SK-N-SH (cell line): ENCODE data around the gene POLD2. TPM values are rescaled to one million over a fixed set of nuclear protein-coding genes. Genes with fewer than 3 reads are reported as not detected.

Experiments used
- CTCF ChIA-PET: fragments of 300-600, 350-600 bp; formaldehyde crosslinking; extraction: SDS; loops from one replicate; lab custom pipeline; 2021; lab: Yijun Ruan, JAX
- POLR2A ChIA-PET: fragments of 350-600 bp; sonication (Branson Sonifier 250); formaldehyde crosslinking; extraction: SDS; loops from one replicate; lab custom pipeline; 2020; ENCODE audit warnings: antibody characterized with exemption, inconsistent platforms; lab: Yijun Ruan, JAX
- DNase-seq: peaks from one replicate; pipeline ENCODE4 v3.0.0; 2012
- H2AFZ ChIP-seq: fragments of 200-600 bp; sonication (generic); 2 replicates; pipeline ENCODE4 v1.8.1; 2016; ENCODE audit warnings: antibody characterized with exemption, mild to moderate bottlenecking, low read depth
- H3F3A ChIP-seq: fragments of 200-600 bp; sonication (generic); replicated peaks from 2 replicates; pipeline ENCODE3; 2016; ENCODE audit warnings: antibody characterized with exemption, mild to moderate bottlenecking; ENCODE audit not compliant: insufficient read depth
- H3K27ac ChIP-seq, 2 experiments: fragments of 200-500 bp in 1 of 2; fragments of 200-600 bp in 1 of 2; sonication (Bioruptor generic) in 1 of 2; sonication (generic), shearing (Covaris generic) in 1 of 2; 2 replicates each; pipeline versions ENCODE4 v1.5.1 to v1.6.1; 2014 to 2016; ENCODE audit warnings: low read depth in 2 of 2, inconsistent platforms in 1 of 2, low read length in 1 of 2, mild to moderate bottlenecking in 1 of 2, mixed read lengths in 1 of 2
- H3K27me3 ChIP-seq: fragments of 200-600 bp; sonication (generic), shearing (Covaris generic); 2 replicates; pipeline ENCODE4 v1.6.1; 2016; ENCODE audit warnings: mixed run types; ENCODE audit not compliant: insufficient read depth
- H3K36me3 ChIP-seq, 2 experiments: fragments of 200-500 bp in 1 of 2; fragments of 200-600 bp in 1 of 2; sonication (Bioruptor generic) in 1 of 2; sonication (generic) in 1 of 2; replicated peaks in 1 of 2; 2 replicates each; pipeline versions ENCODE3 to v1.5.1; 2014 to 2016; ENCODE audit warnings: low read length in 1 of 2, mild to moderate bottlenecking in 1 of 2; ENCODE audit not compliant: insufficient read depth in 2 of 2, control insufficient read depth in 1 of 2
- H3K4me1 ChIP-seq, 2 experiments: fragments of 200-500 bp in 1 of 2; fragments of 200-600 bp in 1 of 2; sonication (Bioruptor generic) in 1 of 2; sonication (generic), shearing (Covaris generic) in 1 of 2; 2 replicates each; pipeline versions ENCODE4 v1.5.1 to v1.6.1; 2014 to 2016; ENCODE audit warnings: low read depth in 1 of 2, low read length in 1 of 2, mixed run types in 1 of 2; ENCODE audit not compliant: insufficient read depth in 2 of 2, control insufficient read depth in 1 of 2
- H3K4me2 ChIP-seq: fragments of 200-600 bp; sonication (generic), shearing (Covaris generic); 2 replicates; pipeline ENCODE4 v1.6.1; 2017; ENCODE audit warnings: mixed run types
- H3K4me3 ChIP-seq, 2 experiments: fragments of 200-500 bp in 1 of 2; fragments of 200-600 bp in 1 of 2; sonication (Bioruptor generic) in 1 of 2; sonication (generic), shearing (Covaris generic) in 1 of 2; 2 replicates each; pipeline versions ENCODE4 v1.5.1 to v1.8.1; 2014 to 2016; ENCODE audit warnings: low read depth in 2 of 2, inconsistent platforms in 1 of 2, low read length in 1 of 2, mild to moderate bottlenecking in 1 of 2, mixed read lengths in 1 of 2, moderate library complexity in 1 of 2
- H3K79me2 ChIP-seq: fragments of 200-600 bp; sonication (generic); 2 replicates; pipeline ENCODE4 v1.8.1; 2017; ENCODE audit warnings: mild to moderate bottlenecking; ENCODE audit not compliant: insufficient read depth
- H3K9ac ChIP-seq: fragments of 200-600 bp; sonication (generic); 2 replicates; pipeline ENCODE4 v1.6.1; 2017; ENCODE audit warnings: mixed run types
- H3K9me2 ChIP-seq: fragments of 200-600 bp; sonication (generic); 2 replicates; pipeline ENCODE4 v1.6.1; 2017; ENCODE audit warnings: mixed run types
- H3K9me3 ChIP-seq: fragments of 200-600 bp; sonication (generic); 2 replicates; pipeline ENCODE4 v1.6.1; 2017; ENCODE audit warnings: mixed run types, mild to moderate bottlenecking, moderate library complexity
- H4K20me1 ChIP-seq: fragments of 200-600 bp; sonication (generic); 2 replicates; pipeline ENCODE4 v1.6.1; 2017; ENCODE audit warnings: mild to moderate bottlenecking, mixed run types; ENCODE audit not compliant: insufficient read depth
- ELF1 ChIP-seq: IDR thresholded peaks from 2 replicates; pipeline ENCODE4 v1.4.0; 2012
- EZH2phosphoT487 ChIP-seq: fragments of 200-600 bp; sonication (generic); IDR thresholded peaks from 2 replicates; pipeline ENCODE4 v1.6.1; 2017; ENCODE audit warnings: low read depth, mixed run types, mild to moderate bottlenecking, antibody characterized with exemption, moderate library complexity, borderline replicate concordance
- GABPA ChIP-seq: IDR thresholded peaks from 2 replicates; pipeline ENCODE4 v1.4.0; 2012; ENCODE audit warnings: low read depth, mild to moderate bottlenecking
- GATA2 ChIP-seq: sonication (generic); formaldehyde crosslinking; IDR thresholded peaks from 2 replicates; pipeline ENCODE4 v1.5.0; 2020; ENCODE audit warnings: mild to moderate bottlenecking, missing genetic modification reagents
- JUND ChIP-seq: IDR thresholded peaks from 2 replicates; pipeline ENCODE4 v1.4.0; 2012
- NFIC ChIP-seq: IDR thresholded peaks from 2 replicates; pipeline ENCODE4 v1.4.0; 2012; ENCODE audit warnings: borderline replicate concordance
- POLR2AphosphoS5 ChIP-seq: IDR thresholded peaks from 2 replicates; pipeline ENCODE4 v1.6.1; 2012; ENCODE audit warnings: low read depth, low read length
- RAD21 ChIP-seq: IDR thresholded peaks from 2 replicates; pipeline ENCODE4 v1.6.1; 2012; ENCODE audit warnings: mild to moderate bottlenecking, low read length
- TCF12 ChIP-seq: IDR thresholded peaks from 2 replicates; pipeline ENCODE4 v1.4.0; 2012
- WGBS: methylation state at CpG from one replicate; pipeline ENCODE4 v1.1.6; 2017; ENCODE audit warnings: low lambda C conversion rate; 5-methylcytosine and 5-hydroxymethylcytosine counted together
- polyA plus RNA-seq, 3 experiments: library from polyadenylated mRNA; depleted of rRNA; stranded (reverse); fragments of >200 nt; gene quantifications; 2 replicates each; pipeline ENCODE4 v1.2.3, GENCODE V29; 2012
- TF ChIP-seq, protein P1 (sequence below): IDR thresholded peaks from 2 replicates; pipeline ENCODE4 v1.4.0; 2012; ENCODE audit warnings: low read depth
- TF ChIP-seq, protein P2 (sequence below): IDR thresholded peaks from 2 replicates; pipeline ENCODE4 v1.6.1; 2012; ENCODE audit warnings: mild to moderate bottlenecking, low read depth, low read length, moderate library complexity
- TF ChIP-seq, protein P3 (sequence below): IDR thresholded peaks from 2 replicates; pipeline ENCODE4 v1.4.0; 2012; ENCODE audit warnings: low read depth, borderline replicate concordance
- TF ChIP-seq, protein P4 (sequence below): fragments of 150-350 bp; IDR thresholded peaks from 2 replicates; pipeline ENCODE4 v1.6.1; 2016; ENCODE audit warnings: mild to moderate bottlenecking, low read depth, low read length
- TF ChIP-seq, protein P5 (sequence below): fragments of 200-600 bp; sonication (generic); IDR thresholded peaks from 2 replicates; pipeline ENCODE4 v1.6.1; 2017; ENCODE audit warnings: antibody characterized with exemption, mild to moderate bottlenecking, moderate library complexity

Gene POLD2
- polyA plus RNA-seq, 1 of the 3 experiments (the other 2 are of a cell fraction), result 194 TPM

DNA sequence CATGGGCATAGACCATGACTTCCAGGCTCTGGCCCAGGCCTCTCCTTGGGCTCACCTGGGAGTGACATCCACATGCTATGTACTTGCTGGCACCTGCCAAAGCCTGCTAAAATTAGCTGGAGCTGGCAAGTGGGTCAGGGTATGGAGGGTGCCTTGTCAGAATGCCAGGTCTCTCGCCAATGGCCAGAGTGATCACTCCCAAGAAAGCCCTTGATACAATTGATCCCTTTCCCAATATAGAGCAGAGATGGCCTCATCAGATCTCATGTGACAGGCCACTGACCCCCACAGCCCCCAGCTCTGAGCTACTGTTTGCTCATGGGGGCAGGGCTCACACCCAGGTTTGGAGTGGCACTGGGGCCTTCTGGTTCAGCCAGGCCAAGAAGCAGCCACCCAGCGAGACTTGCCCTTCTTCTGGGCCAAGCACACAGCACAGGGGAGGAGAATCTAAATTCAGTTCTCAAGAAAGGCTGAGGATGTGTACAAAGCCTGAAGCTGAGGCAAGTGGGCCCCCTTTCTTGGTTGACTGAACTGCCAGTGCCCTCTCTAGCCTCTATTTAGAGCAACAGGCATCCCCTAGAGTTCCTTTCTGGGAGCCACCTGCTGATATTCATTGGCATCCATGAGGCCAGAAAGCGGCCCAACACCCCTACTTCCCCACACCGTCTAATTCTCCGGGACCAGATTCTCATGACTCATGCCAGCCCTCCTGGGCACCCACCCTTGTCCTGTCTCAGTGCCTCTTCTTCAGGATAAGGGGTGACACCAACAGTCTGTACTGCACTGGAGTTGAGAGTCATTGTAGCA is 36.7 kb upstream of the POLD2 start:
- ChIA-PET POLR2A (no interaction called here), CTCF (interaction anchor here (1.2 kb wide), 1 partner anchor 37 kb away, joined by 3 read pairs; no protein-coding TSS in a partner anchor)
- Histone ChIP-seq H3K36me3 (no peaks in the 10 kb centered on the region), H3K9me3 (no peaks in the 10 kb centered on the region), H3K79me2 (no peaks in the 10 kb centered on the region), H3F3A (peaks cover 3% of the 10 kb centered on the region), H3K4me3 (no peak overlapping the region), H2AFZ (no peak overlapping the region), H3K9me2 (no peaks in the 10 kb centered on the region), H3K9ac (no peak overlapping the region), H3K27ac (no peak overlapping the region)
- 57% methylated on average over 5 of the region's 5 CpGs for WGBS
- DNase-seq, result no peak
- TF ChIP-seq, protein P1, sequence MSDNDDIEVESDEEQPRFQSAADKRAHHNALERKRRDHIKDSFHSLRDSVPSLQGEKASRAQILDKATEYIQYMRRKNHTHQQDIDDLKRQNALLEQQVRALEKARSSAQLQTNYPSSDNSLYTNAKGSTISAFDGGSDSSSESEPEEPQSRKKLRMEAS, result no peak
- TF ChIP-seq, all 33 proteins: peak for 0
- no peaks in the 10 kb centered on the region for H4K20me1 ChIP-seq
- no peaks in the 10 kb centered on the region for H3K27me3 ChIP-seq
- H3K4me2 ChIP-seq, result no peak overlapping the region
- peaks cover 0 to 30% of the 10 kb centered on the region in 2 experiments; a peak in 3 of 4 replicates for H3K4me1 ChIP-seq

DNA sequence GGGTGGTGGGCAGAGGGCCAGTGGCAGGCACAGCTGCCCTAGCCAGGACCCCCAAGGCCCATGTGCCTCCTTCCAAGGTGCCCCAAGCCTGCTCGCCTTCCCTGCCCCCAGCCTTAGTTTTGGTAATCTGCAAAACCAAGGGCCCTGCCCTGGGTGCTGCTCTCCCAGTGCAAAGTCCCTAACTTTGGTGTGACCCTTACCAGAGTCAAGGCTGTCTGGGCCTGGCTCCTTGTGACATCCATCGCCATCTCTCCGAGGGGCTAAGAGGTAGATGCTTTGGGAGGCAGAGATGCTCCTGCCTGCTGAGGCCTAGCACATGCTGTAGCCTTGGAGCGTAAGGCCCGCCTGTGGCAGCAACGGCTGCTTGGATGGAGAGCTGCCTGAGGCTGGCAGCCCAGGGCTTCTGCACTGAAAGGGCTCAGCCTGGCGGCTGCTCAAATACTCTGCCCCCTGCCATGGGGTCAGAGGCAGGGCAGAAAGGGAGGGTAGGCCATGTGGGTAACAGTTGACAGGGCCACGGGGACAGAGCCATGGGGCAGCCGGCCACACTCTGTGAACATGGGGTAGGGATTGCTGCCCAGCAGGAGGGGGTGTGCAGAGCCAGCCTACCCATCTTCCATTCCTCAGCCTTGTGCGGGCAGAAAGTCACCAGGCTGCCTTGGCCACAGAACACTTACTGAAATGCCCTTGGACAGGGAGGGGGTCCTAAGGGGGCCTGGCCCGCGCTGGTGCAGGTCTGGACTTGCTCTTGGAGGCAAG is 35.7 kb upstream of the POLD2 start:
- Histone ChIP-seq H3K36me3 (no peaks in the 10 kb centered on the region), H3K9me2 (no peaks in the 10 kb centered on the region), H2AFZ (no peak overlapping the region), H3K27me3 (no peaks in the 10 kb centered on the region), H3K4me2 (no peak overlapping the region), H3K27ac (no peak overlapping the region; a peak in 1 of 4 replicates), H3K4me3 (no peak overlapping the region), H3K9ac (no peak overlapping the region), H3K9me3 (no peaks in the 10 kb centered on the region), H4K20me1 (no peaks in the 10 kb centered on the region), H3K79me2 (no peaks in the 10 kb centered on the region), H3F3A (peaks cover 3% of the 10 kb centered on the region), H3K4me1 (peaks cover 0 to 30% of the 10 kb centered on the region in 2 experiments; a peak in 3 of 4 replicates)
- no peak for DNase-seq
- CTCF ChIA-PET, result interaction anchor here (0.7 to 1.3 kb wide), 3 partner anchors 11 to 82 kb away, joined by 3 to 4 read pairs (median 3); no protein-coding TSS in a partner anchor
- TF ChIP-seq, protein P2, sequence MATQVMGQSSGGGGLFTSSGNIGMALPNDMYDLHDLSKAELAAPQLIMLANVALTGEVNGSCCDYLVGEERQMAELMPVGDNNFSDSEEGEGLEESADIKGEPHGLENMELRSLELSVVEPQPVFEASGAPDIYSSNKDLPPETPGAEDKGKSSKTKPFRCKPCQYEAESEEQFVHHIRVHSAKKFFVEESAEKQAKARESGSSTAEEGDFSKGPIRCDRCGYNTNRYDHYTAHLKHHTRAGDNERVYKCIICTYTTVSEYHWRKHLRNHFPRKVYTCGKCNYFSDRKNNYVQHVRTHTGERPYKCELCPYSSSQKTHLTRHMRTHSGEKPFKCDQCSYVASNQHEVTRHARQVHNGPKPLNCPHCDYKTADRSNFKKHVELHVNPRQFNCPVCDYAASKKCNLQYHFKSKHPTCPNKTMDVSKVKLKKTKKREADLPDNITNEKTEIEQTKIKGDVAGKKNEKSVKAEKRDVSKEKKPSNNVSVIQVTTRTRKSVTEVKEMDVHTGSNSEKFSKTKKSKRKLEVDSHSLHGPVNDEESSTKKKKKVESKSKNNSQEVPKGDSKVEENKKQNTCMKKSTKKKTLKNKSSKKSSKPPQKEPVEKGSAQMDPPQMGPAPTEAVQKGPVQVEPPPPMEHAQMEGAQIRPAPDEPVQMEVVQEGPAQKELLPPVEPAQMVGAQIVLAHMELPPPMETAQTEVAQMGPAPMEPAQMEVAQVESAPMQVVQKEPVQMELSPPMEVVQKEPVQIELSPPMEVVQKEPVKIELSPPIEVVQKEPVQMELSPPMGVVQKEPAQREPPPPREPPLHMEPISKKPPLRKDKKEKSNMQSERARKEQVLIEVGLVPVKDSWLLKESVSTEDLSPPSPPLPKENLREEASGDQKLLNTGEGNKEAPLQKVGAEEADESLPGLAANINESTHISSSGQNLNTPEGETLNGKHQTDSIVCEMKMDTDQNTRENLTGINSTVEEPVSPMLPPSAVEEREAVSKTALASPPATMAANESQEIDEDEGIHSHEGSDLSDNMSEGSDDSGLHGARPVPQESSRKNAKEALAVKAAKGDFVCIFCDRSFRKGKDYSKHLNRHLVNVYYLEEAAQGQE, result no peak
- TF ChIP-seq GABPA (no peak), GATA2 (CRISPR knock-in tag) (no peak), POLR2AphosphoS5 (no peak), TCF12 (no peak), RAD21 (no peak), NFIC (no peak), ELF1 (no peak), JUND (no peak), EZH2phosphoT487 (no peak)
- TF ChIP-seq, protein P3, sequence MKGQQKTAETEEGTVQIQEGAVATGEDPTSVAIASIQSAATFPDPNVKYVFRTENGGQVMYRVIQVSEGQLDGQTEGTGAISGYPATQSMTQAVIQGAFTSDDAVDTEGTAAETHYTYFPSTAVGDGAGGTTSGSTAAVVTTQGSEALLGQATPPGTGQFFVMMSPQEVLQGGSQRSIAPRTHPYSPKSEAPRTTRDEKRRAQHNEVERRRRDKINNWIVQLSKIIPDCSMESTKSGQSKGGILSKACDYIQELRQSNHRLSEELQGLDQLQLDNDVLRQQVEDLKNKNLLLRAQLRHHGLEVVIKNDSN, result no peak
- TF ChIP-seq, protein P4, sequence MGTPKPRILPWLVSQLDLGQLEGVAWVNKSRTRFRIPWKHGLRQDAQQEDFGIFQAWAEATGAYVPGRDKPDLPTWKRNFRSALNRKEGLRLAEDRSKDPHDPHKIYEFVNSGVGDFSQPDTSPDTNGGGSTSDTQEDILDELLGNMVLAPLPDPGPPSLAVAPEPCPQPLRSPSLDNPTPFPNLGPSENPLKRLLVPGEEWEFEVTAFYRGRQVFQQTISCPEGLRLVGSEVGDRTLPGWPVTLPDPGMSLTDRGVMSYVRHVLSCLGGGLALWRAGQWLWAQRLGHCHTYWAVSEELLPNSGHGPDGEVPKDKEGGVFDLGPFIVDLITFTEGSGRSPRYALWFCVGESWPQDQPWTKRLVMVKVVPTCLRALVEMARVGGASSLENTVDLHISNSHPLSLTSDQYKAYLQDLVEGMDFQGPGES, result no peak
- TF ChIP-seq, protein P1, result no peak
- TF ChIP-seq, protein P5, sequence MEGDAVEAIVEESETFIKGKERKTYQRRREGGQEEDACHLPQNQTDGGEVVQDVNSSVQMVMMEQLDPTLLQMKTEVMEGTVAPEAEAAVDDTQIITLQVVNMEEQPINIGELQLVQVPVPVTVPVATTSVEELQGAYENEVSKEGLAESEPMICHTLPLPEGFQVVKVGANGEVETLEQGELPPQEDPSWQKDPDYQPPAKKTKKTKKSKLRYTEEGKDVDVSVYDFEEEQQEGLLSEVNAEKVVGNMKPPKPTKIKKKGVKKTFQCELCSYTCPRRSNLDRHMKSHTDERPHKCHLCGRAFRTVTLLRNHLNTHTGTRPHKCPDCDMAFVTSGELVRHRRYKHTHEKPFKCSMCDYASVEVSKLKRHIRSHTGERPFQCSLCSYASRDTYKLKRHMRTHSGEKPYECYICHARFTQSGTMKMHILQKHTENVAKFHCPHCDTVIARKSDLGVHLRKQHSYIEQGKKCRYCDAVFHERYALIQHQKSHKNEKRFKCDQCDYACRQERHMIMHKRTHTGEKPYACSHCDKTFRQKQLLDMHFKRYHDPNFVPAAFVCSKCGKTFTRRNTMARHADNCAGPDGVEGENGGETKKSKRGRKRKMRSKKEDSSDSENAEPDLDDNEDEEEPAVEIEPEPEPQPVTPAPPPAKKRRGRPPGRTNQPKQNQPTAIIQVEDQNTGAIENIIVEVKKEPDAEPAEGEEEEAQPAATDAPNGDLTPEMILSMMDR, result no peak
- WGBS, result 84% methylated on average over 11 of the region's 12 CpGs
- POLR2A ChIA-PET, result no interaction called here
